OCI-LY3 (cell line): Measurements from ENCODE around the gene MAP3K3.

Experiments used
- H2AFZ ChIP-seq: fragments of 200-600, 300-600 bp; shearing (Covaris generic); 2 replicates; pipeline ENCODE4 v1.6.0; 2014; ENCODE audit warnings: antibody characterized with exemption, low read depth, low read length
- H3K27ac ChIP-seq: fragments of 200-600, 300-600 bp; sonication (generic); 2 replicates; pipeline ENCODE4 v1.5.1; 2014; ENCODE audit warnings: mild to moderate bottlenecking, low read length, moderate library complexity, mixed read lengths
- H3K27me3 ChIP-seq: fragments of 200-600, 300-600 bp; sonication (generic); 2 replicates; pipeline ENCODE4 v1.6.1; 2014; ENCODE audit warnings: low read depth, low read length, mixed read lengths
- H3K36me3 ChIP-seq: fragments of 200-600, 300-600 bp; sonication (generic); replicated peaks from 2 replicates; pipeline ENCODE3; 2014; ENCODE audit warnings: low read depth, low read length, mixed read lengths
- H3K4me1 ChIP-seq: fragments of 300-600, 200-600 bp; sonication (generic); 2 replicates; pipeline ENCODE4 v1.6.1; 2014; ENCODE audit warnings: low read length, mixed read lengths
- H3K4me2 ChIP-seq: fragments of 200-600, 300-600 bp; sonication (generic); 2 replicates; pipeline ENCODE4 v1.6.1; 2014; ENCODE audit warnings: low read length, mixed read lengths
- H3K4me3 ChIP-seq: fragments of 300-600, 200-600 bp; sonication (generic); 2 replicates; pipeline ENCODE4 v1.5.1; 2014; ENCODE audit warnings: antibody characterized with exemption, mild to moderate bottlenecking, low read length, moderate library complexity
- H3K79me2 ChIP-seq: fragments of 300-600, 200-600 bp; shearing (Covaris generic); 2 replicates; pipeline ENCODE4 v1.6.1; 2014; ENCODE audit warnings: mild to moderate bottlenecking, low read length, mixed read lengths
- H3K9ac ChIP-seq: fragments of 300-600, 200-600 bp; shearing (Covaris generic); 2 replicates; pipeline ENCODE4 v1.6.0; 2014; ENCODE audit warnings: mild to moderate bottlenecking, low read length, moderate library complexity
- H3K9me3 ChIP-seq: fragments of 200-600, 300-600 bp; shearing (Covaris generic); 2 replicates; pipeline ENCODE4 v1.6.1; 2014; ENCODE audit warnings: low read length, mixed read lengths; ENCODE audit not compliant: insufficient read depth
- H4K20me1 ChIP-seq: fragments of 200-600, 300-600 bp; sonication (generic); 2 replicates; pipeline ENCODE4 v1.6.1; 2016; ENCODE audit warnings: low read length, mixed read lengths; ENCODE audit not compliant: insufficient read depth
- CTCF ChIP-seq: fragments of 200-600, 300-600 bp; sonication (generic); IDR thresholded peaks from 2 replicates; pipeline ENCODE4 v1.5.1; 2014; ENCODE audit warnings: antibody characterized with exemption, low read length, low read depth
- EZH2phosphoT487 ChIP-seq: fragments of 200-600 bp; shearing (Covaris generic); IDR thresholded peaks from 2 replicates; pipeline ENCODE4 v1.6.1; 2018; ENCODE audit warnings: antibody characterized with exemption, mixed run types, low read depth

Gene MAP3K3

GRCh38 chr17:63622574-63623390 lies 565 bp downstream of the MAP3K3 start:
- H3K4me3 ChIP-seq = peak overlapping the region; percentile 98
- peak overlapping the region; percentile 62 for H3K9ac ChIP-seq
- peaks cover 27% of the 10 kb centered on the region for H3K79me2 ChIP-seq
- H2AFZ ChIP-seq = no peak overlapping the region; the same call in 1 of the 2 replicates
- no peaks in the 10 kb centered on the region for H4K20me1 ChIP-seq
- H3K27me3 ChIP-seq = no peaks in the 10 kb centered on the region
- no peak for TF ChIP-seq CTCF
- no peak for TF ChIP-seq EZH2phosphoT487
- no peak overlapping the region for H3K27ac ChIP-seq
- peaks cover 11% of the 10 kb centered on the region for H3K4me1 ChIP-seq
- no peaks in the 10 kb centered on the region for H3K9me3 ChIP-seq
- H3K36me3 ChIP-seq = no peaks in the 10 kb centered on the region
- peak overlapping the region; percentile 91 for H3K4me2 ChIP-seq

- Histone ChIP-seq H4K20me1 (no peaks in the 10 kb centered on the region), H3K36me3 (no peaks in the 10 kb centered on the region), H3K9me3 (no peaks in the 10 kb centered on the region), H3K27me3 (no peaks in the 10 kb centered on the region), H3K4me3 (peak overlapping the region; percentile 98), H3K27ac (no peak overlapping the region), H2AFZ (no peak overlapping the region), H3K4me2 (peak overlapping the region; percentile 91), H3K4me1 (peaks cover 11% of the 10 kb centered on the region), H3K79me2 (peaks cover 27% of the 10 kb centered on the region), H3K9ac (peak overlapping the region; percentile 62)
- no peak for TF ChIP-seq EZH2phosphoT487
- no peak for TF ChIP-seq CTCF
Observed at GRCh38 chr17:63623786-63624530, 1.7 kb downstream of the MAP3K3 start.

GRCh38 chr17:63624531-63624880 lies 2.3 kb downstream of the MAP3K3 start:
- Histone ChIP-seq H3K27ac (no peak overlapping the region), H3K4me3 (no peak overlapping the region), H3K4me2 (no peak overlapping the region)

GRCh38 chr17:63626551-63627180 lies 4.4 kb downstream of the MAP3K3 start:
- H3K4me1 ChIP-seq = peaks cover 15% of the 10 kb centered on the region
- TF ChIP-seq CTCF (no peak), EZH2phosphoT487 (no peak)
- peaks cover 27% of the 10 kb centered on the region for H3K79me2 ChIP-seq
- no peak overlapping the region for H2AFZ ChIP-seq
- no peak overlapping the region for H3K9ac ChIP-seq
- H3K27ac ChIP-seq = no peak overlapping the region
- no peaks in the 10 kb centered on the region for H3K36me3 ChIP-seq
- H3K9me3 ChIP-seq = no peaks in the 10 kb centered on the region
- H3K4me3 ChIP-seq = no peak overlapping the region
- H4K20me1 ChIP-seq = no peaks in the 10 kb centered on the region
- no peak overlapping the region for H3K4me2 ChIP-seq
- no peaks in the 10 kb centered on the region for H3K27me3 ChIP-seq

More at GRCh38 chr17:63624531-63624880, 2.3 kb downstream of the MAP3K3 start:
- H3K9ac ChIP-seq = no peak overlapping the region
- peaks cover 11% of the 10 kb centered on the region for H3K4me1 ChIP-seq
- H3K79me2 ChIP-seq = peaks cover 27% of the 10 kb centered on the region
- H3K36me3 ChIP-seq = no peaks in the 10 kb centered on the region
- H2AFZ ChIP-seq = no peak overlapping the region
- H3K27me3 ChIP-seq = no peaks in the 10 kb centered on the region
- no peak for TF ChIP-seq EZH2phosphoT487
- no peaks in the 10 kb centered on the region for H4K20me1 ChIP-seq
- H3K9me3 ChIP-seq = no peaks in the 10 kb centered on the region
